ENCODE data around the gene MIEF1.

DNA sequence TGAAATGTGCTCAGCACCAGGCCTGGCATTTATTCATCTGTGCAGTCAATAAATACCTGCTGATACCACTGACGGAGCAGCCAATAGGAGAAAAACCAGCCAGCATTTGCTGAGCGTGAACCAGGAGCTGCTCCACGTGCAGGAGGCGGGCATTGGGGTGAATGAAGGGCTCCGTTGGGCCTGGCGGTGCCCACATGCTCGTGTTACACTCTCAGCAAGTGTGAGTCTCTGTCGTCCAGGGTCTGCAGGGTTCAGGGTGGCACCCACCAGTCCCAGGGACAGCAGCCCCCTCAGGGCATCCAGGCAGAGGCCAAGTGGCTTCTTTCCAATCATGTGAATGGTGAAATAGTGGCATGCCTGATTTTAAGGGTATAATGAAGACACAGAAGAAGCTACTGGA lies 34.6 kb downstream of the MIEF1 start:
- TF ChIP-seq EZH2phosphoT487 (IDR thresholded peaks at IDR 0.05; ENCODE audit: unreplicated experiment) (no peak), EZH2 (IDR thresholded peaks at IDR 0.05; ENCODE audit: low read depth, unreplicated experiment) (no peak), CTCF (conservative IDR thresholded peaks at IDR 0.05; ENCODE audit: low read depth in 2 of 2) (no peak), POLR2AphosphoS5 (IDR thresholded peaks at IDR 0.05; ENCODE audit: low read depth) (no peak), ETS1 (IDR thresholded peaks at IDR 0.05) (no peak), NANOG (IDR thresholded peaks at IDR 0.05; ENCODE audit: borderline replicate concordance) (no peak), CREB1 (CRISPR knock-in tag; IDR thresholded peaks at IDR 0.05; ENCODE audit: low read depth) (no peak), JUNB (IDR thresholded peaks at IDR 0.05; ENCODE audit: unreplicated experiment) (no peak), REST (IDR thresholded peaks at IDR 0.05; ENCODE audit: unreplicated experiment) (no peak), ZNF462 (CRISPR knock-in tag; IDR thresholded peaks at IDR 0.05) (no peak), ZNF114 (CRISPR knock-in tag; IDR thresholded peaks at IDR 0.05) (no peak), STAT1 (IDR thresholded peaks at IDR 0.05; ENCODE audit: unreplicated experiment) (no peak)

Data from GM23338 (cell line).